Measurements from ENCODE around the gene BRSK1. TPM values are rescaled to one million over a fixed set of nuclear protein-coding genes. Genes with fewer than 3 reads are reported as not detected.

Gene BRSK1
- total RNA-seq = 0.55 TPM

- DNase-seq (ENCODE audit: low spot score) (no peak), ATAC-seq (no peak)
Measured at GRCh38 chr19:55283548-55284377, at the start of gene BRSK1. Gene BRSK1, plus strand, starts transcription at chr19:55283997. Its CDS starts 446 bp downstream, at chr19:55284443.

- DNase-seq (ENCODE audit: low spot score) = no peak
Measured at GRCh38 chr19:55238030-55238429, 45.8 kb upstream of the BRSK1 start.

GRCh38 chr19:55239004-55239403 is 44.8 kb upstream of the BRSK1 start:
- ATAC-seq = no peak
- no peak for DNase-seq (ENCODE audit: low spot score)

More at GRCh38 chr19:55238030-55238429, 45.8 kb upstream of the BRSK1 start:
- ATAC-seq = no peak

GRCh38 chr19:55240713-55241020 is 43.1 kb upstream of the BRSK1 start:
- ATAC-seq (no peak), DNase-seq (ENCODE audit: low spot score) (no peak)

- no peak for DNase-seq (ENCODE audit: low spot score)
- ATAC-seq = no peak
Measured at GRCh38 chr19:55241143-55241934, 42.5 kb upstream of the BRSK1 start.

- ATAC-seq (no peak), DNase-seq (ENCODE audit: low spot score) (no peak)
Measured at GRCh38 chr19:55241935-55242464, 41.8 kb upstream of the BRSK1 start.

- DNase-seq (ENCODE audit: low spot score) = no peak
- ATAC-seq = no peak
Measured at GRCh38 chr19:55242517-55242916, 41.3 kb upstream of the BRSK1 start.

- no peak for ATAC-seq
- DNase-seq (ENCODE audit: low spot score) = no peak
Measured at GRCh38 chr19:55244004-55244680, 39.7 kb upstream of the BRSK1 start.

GRCh38 chr19:55245236-55245904 is 38.4 kb upstream of the BRSK1 start:
- ATAC-seq = no peak
- DNase-seq (ENCODE audit: low spot score) = no peak

GRCh38 chr19:55246462-55247451 is 37.0 kb upstream of the BRSK1 start:
- no peak for DNase-seq (ENCODE audit: low spot score)
- no peak for ATAC-seq

GRCh38 chr19:55247621-55248099 is 36.1 kb upstream of the BRSK1 start:
- DNase-seq (ENCODE audit: low spot score) (no peak), ATAC-seq (no peak)

GRCh38 chr19:55248166-55248675 is 35.6 kb upstream of the BRSK1 start:
- ATAC-seq (no peak), DNase-seq (ENCODE audit: low spot score) (no peak)

- no peak for ATAC-seq
- DNase-seq (ENCODE audit: low spot score) = no peak
Measured at GRCh38 chr19:55248704-55249103, 35.1 kb upstream of the BRSK1 start.

- no peak for DNase-seq (ENCODE audit: low spot score)
- ATAC-seq = no peak
Measured at GRCh38 chr19:55249841-55250240, 34.0 kb upstream of the BRSK1 start.

GRCh38 chr19:55250262-55251036 is 33.3 kb upstream of the BRSK1 start:
- no peak for ATAC-seq
- no peak for DNase-seq (ENCODE audit: low spot score)

GRCh38 chr19:55251341-55252081 is 32.3 kb upstream of the BRSK1 start:
- DNase-seq (ENCODE audit: low spot score) = no peak

GRCh38 chr19:55252760-55253663 is 30.8 kb upstream of the BRSK1 start:
- no peak for DNase-seq (ENCODE audit: low spot score)
- ATAC-seq = no peak

More at GRCh38 chr19:55251341-55252081, 32.3 kb upstream of the BRSK1 start:
- no peak for ATAC-seq
